GM19324 (cell line): ENCODE measurements around the gene ECE2.

Experiments used
- ATAC-seq: cut with Tn5 transposase; IDR thresholded peaks from one replicate; pipeline ENCODE4 v1.9.1; 2021; ENCODE audit warnings: mild to moderate bottlenecking, moderate library complexity; ENCODE audit not compliant: unreplicated experiment, low FRiP score

Gene ECE2

GRCh38 chr3:184306341-184306972, 30.6 kb downstream of the ECE2 start:
- ATAC-seq, result no peak

- ATAC-seq, result no peak
Measured at GRCh38 chr3:184307915-184308314, 32.1 kb downstream of the ECE2 start.

GRCh38 chr3:184308744-184309143, 32.9 kb downstream of the ECE2 start:
- no peak for ATAC-seq

- ATAC-seq, result no peak
Measured at GRCh38 chr3:184311633-184312032, 35.8 kb downstream of the ECE2 start.

- ATAC-seq, result peak; percentile 88
Measured at GRCh38 chr3:184314363-184314699, 38.5 kb downstream of the ECE2 start, which contains the start of gene EIF4G1. Gene EIF4G1, plus strand, starts transcription at chr3:184314606. Its CDS starts 1,191 bp downstream, at chr3:184315797.

- peak; percentile 53 for ATAC-seq
Measured at GRCh38 chr3:184314700-184315542, 39.1 kb downstream of the ECE2 start.

GRCh38 chr3:184315543-184315867, 39.7 kb downstream of the ECE2 start:
- no peak for ATAC-seq

- ATAC-seq, result no peak
Measured at GRCh38 chr3:184315871-184316661, 40.2 kb downstream of the ECE2 start.

GRCh38 chr3:184316792-184317191, 41.0 kb downstream of the ECE2 start:
- ATAC-seq, result no peak

- ATAC-seq, result no peak
Measured at GRCh38 chr3:184317201-184317600, 41.4 kb downstream of the ECE2 start.

- ATAC-seq, result no peak
Measured at GRCh38 chr3:184320104-184320445, 44.3 kb downstream of the ECE2 start.

GRCh38 chr3:184321666-184322065, 45.8 kb downstream of the ECE2 start:
- no peak for ATAC-seq

- ATAC-seq, result no peak
Measured at GRCh38 chr3:184322731-184323487, 47.1 kb downstream of the ECE2 start.

- no peak for ATAC-seq
Measured at GRCh38 chr3:184323696-184324095, 47.9 kb downstream of the ECE2 start.

- no peak for ATAC-seq
Measured at GRCh38 chr3:184325269-184325668, 49.4 kb downstream of the ECE2 start.

- no peak for ATAC-seq
Measured at GRCh38 chr3:184325715-184326369, 50.0 kb downstream of the ECE2 start.

- no peak for ATAC-seq
Measured at GRCh38 chr3:184327171-184327570, 51.3 kb downstream of the ECE2 start.

GRCh38 chr3:184328516-184328915, 52.7 kb downstream of the ECE2 start:
- ATAC-seq, result no peak

- no peak for ATAC-seq
Measured at GRCh38 chr3:184332370-184333090, 56.7 kb downstream of the ECE2 start.

- ATAC-seq, result no peak
Measured at GRCh38 chr3:184333190-184333589, 57.4 kb downstream of the ECE2 start.
